Smooth muscle cell (in vitro differentiated cells): ENCODE results near the gene CD302. TPM values are rescaled to one million over a fixed set of nuclear protein-coding genes. Genes with fewer than 3 reads are reported as not detected.

ENCODE experiments used
- DNase-seq: peaks from one replicate; lab custom pipeline; 2025; ENCODE audit not compliant: unreplicated experiment; lab: John Stamatoyannopoulos, UW
- H2AFZ ChIP-seq: fragments of 200-600 bp; sonication (generic); 2 replicates; pipeline ENCODE4 v1.6.0; 2016; ENCODE audit warnings: antibody characterized with exemption, low read depth, mild to moderate bottlenecking
- H3F3A ChIP-seq: fragments of 200-600 bp; sonication (generic); 2 replicates; pipeline ENCODE4 v1.6.0; 2017; ENCODE audit warnings: antibody characterized with exemption, low read depth
- H3K27ac ChIP-seq: fragments of 200-600 bp; sonication (generic); 2 replicates; pipeline ENCODE4 v1.5.1; 2016; ENCODE audit warnings: low read depth, mild to moderate bottlenecking
- H3K27me3 ChIP-seq: fragments of 200-600 bp; sonication (generic); 2 replicates; pipeline ENCODE4 v1.6.1; 2016; ENCODE audit warnings: low read depth, mild to moderate bottlenecking
- H3K36me3 ChIP-seq: fragments of 200-600 bp; sonication (generic); 2 replicates; pipeline ENCODE4 v1.5.1; 2016; ENCODE audit warnings: low read depth
- H3K4me1 ChIP-seq: fragments of 200-600 bp; sonication (generic); 2 replicates; pipeline ENCODE4 v1.5.1; 2016; ENCODE audit warnings: low read depth
- H3K4me2 ChIP-seq: fragments of 200-600 bp; sonication (generic); 2 replicates; pipeline ENCODE4 v1.6.0; 2016; ENCODE audit warnings: mild to moderate bottlenecking
- H3K4me3 ChIP-seq: fragments of 200-600 bp; sonication (generic); 2 replicates; pipeline ENCODE4 v1.5.1; 2016; ENCODE audit warnings: mild to moderate bottlenecking
- H3K79me2 ChIP-seq: fragments of 200-600 bp; sonication (generic); 2 replicates; pipeline ENCODE4 v1.6.0; 2016; ENCODE audit warnings: low read depth, mild to moderate bottlenecking
- H3K9ac ChIP-seq: fragments of 200-600 bp; sonication (generic); 2 replicates; pipeline ENCODE4 v1.6.0; 2016; ENCODE audit warnings: low read depth
- H3K9me3 ChIP-seq: fragments of 200-600 bp; sonication (generic); replicated peaks from 2 replicates; pipeline ENCODE4 v1.5.1; 2016; ENCODE audit warnings: low read depth
- H4K20me1 ChIP-seq: fragments of 200-600 bp; sonication (generic); 2 replicates; pipeline ENCODE4 v1.6.0; 2016; ENCODE audit warnings: low read depth
- WGBS: methylation state at CpG from one replicate; pipeline ENCODE4 v1.1.7; 2016; ENCODE audit warnings: low lambda C conversion rate; 5-methylcytosine and 5-hydroxymethylcytosine counted together
- polyA plus RNA-seq: library from polyadenylated mRNA; unstranded; fragments of >200 nt; fragmentation: Nextera tagmentation; extraction: Ambion mirVana; gene quantifications from 2 replicates; pipeline ENCODE4 v1.2.1, GENCODE V29; 2016
- total RNA-seq: library from RNA; depleted of rRNA; stranded (reverse); fragments of >200 nt; gene quantifications from 2 replicates; pipeline ENCODE4 v1.2.3, GENCODE V29; 2014
- TF ChIP-seq, protein P1 (sequence below): fragments of 200-600 bp; sonication (generic); IDR thresholded peaks from 2 replicates; pipeline ENCODE4 v1.5.1; 2017; ENCODE audit warnings: borderline replicate concordance, mild to moderate bottlenecking, antibody characterized with exemption; ENCODE audit not compliant: insufficient read depth, poor library complexity, severe bottlenecking

CD302 gene
- total and polyA plus RNA-seq, 2 experiments from 2014 or later, result 1.00 to 2.2 TPM

- Histone ChIP-seq H3K27me3 (no peaks in the 10 kb centered on the region), H3K4me1 (no peaks in the 10 kb centered on the region), H3K79me2 (peaks cover 99% of the 10 kb centered on the region), H3F3A (no peaks in the 10 kb centered on the region), H2AFZ (no peak overlapping the region), H3K9me3 (no peaks in the 10 kb centered on the region), H3K9ac (no peak overlapping the region), H3K4me3 (no peak overlapping the region), H3K27ac (no peak overlapping the region), H4K20me1 (peaks cover 100% of the 10 kb centered on the region), H3K4me2 (no peak overlapping the region), H3K36me3 (peaks cover 11% of the 10 kb centered on the region)
- TF ChIP-seq, protein P1, sequence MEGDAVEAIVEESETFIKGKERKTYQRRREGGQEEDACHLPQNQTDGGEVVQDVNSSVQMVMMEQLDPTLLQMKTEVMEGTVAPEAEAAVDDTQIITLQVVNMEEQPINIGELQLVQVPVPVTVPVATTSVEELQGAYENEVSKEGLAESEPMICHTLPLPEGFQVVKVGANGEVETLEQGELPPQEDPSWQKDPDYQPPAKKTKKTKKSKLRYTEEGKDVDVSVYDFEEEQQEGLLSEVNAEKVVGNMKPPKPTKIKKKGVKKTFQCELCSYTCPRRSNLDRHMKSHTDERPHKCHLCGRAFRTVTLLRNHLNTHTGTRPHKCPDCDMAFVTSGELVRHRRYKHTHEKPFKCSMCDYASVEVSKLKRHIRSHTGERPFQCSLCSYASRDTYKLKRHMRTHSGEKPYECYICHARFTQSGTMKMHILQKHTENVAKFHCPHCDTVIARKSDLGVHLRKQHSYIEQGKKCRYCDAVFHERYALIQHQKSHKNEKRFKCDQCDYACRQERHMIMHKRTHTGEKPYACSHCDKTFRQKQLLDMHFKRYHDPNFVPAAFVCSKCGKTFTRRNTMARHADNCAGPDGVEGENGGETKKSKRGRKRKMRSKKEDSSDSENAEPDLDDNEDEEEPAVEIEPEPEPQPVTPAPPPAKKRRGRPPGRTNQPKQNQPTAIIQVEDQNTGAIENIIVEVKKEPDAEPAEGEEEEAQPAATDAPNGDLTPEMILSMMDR, result no peak
- 95% methylated on average over 11 of the region's 11 CpGs for WGBS
- DNase-seq, result no peak
Observed at GRCh38 chr2:159737917-159738296, 60.1 kb downstream of the CD302 start.

- peaks cover 100% of the 10 kb centered on the region for H3K79me2 ChIP-seq
- H3F3A ChIP-seq, result no peaks in the 10 kb centered on the region
- no peak overlapping the region for H3K4me3 ChIP-seq
- H3K4me1 ChIP-seq, result no peaks in the 10 kb centered on the region
- TF ChIP-seq, protein P1, result no peak
- peak overlapping the region; percentile 5 for H3K4me2 ChIP-seq
- H4K20me1 ChIP-seq, result peaks cover 100% of the 10 kb centered on the region
- peak overlapping the region; percentile 21 for H3K27ac ChIP-seq
- no peaks in the 10 kb centered on the region for H3K27me3 ChIP-seq
- DNase-seq, result no peak
- H3K9me3 ChIP-seq, result no peaks in the 10 kb centered on the region
- 92% methylated on average over 1 of the region's 1 CpG for WGBS
- no peak overlapping the region for H2AFZ ChIP-seq
- H3K9ac ChIP-seq, result no peak overlapping the region
- H3K36me3 ChIP-seq, result peaks cover 10% of the 10 kb centered on the region
Observed at GRCh38 chr2:159737292-159737916, 60.6 kb downstream of the CD302 start.

GRCh38 chr2:159736048-159736447, 62.0 kb downstream of the CD302 start:
- H3F3A ChIP-seq, result no peaks in the 10 kb centered on the region
- no peaks in the 10 kb centered on the region for H3K9me3 ChIP-seq
- H3K9ac ChIP-seq, result no peak overlapping the region
- H3K4me3 ChIP-seq, result no peak overlapping the region
- H4K20me1 ChIP-seq, result peaks cover 100% of the 10 kb centered on the region
- no peaks in the 10 kb centered on the region for H3K27me3 ChIP-seq
- no peaks in the 10 kb centered on the region for H3K4me1 ChIP-seq
- TF ChIP-seq, protein P1, result no peak
- 80% methylated on average over 3 of the region's 3 CpGs for WGBS
- no peak overlapping the region for H3K4me2 ChIP-seq
- no peak for DNase-seq
- H3K36me3 ChIP-seq, result peaks cover 10% of the 10 kb centered on the region
- peaks cover 100% of the 10 kb centered on the region for H3K79me2 ChIP-seq
- H3K27ac ChIP-seq, result peak overlapping the region; percentile 48
- H2AFZ ChIP-seq, result no peak overlapping the region

DNA sequence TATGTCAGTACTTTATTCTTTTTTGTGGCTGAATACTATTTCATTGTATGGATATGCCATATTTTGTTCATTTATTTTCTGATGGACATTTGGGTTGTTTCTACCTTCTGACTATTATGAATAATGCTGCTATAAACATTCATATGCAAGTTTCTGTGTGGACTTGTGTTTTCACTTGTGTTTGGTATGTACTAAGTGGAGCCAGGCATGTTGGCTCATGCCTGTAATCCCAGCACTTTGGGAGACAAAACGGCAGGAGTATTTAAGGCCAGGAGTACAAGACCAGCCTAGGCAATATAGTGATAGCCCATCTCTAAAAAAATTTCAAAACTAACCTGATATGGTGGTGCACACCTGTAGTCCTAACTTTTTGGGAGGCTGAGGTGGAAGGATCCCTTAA, 62.4 kb downstream of the CD302 start:
- TF ChIP-seq, protein P1, result no peak
- H2AFZ ChIP-seq, result no peak overlapping the region
- 78% methylated on average over 1 of the region's 1 CpG for WGBS
- no peaks in the 10 kb centered on the region for H3K27me3 ChIP-seq
- no peak overlapping the region for H3K4me2 ChIP-seq
- peaks cover 14% of the 10 kb centered on the region for H3K36me3 ChIP-seq
- peaks cover 100% of the 10 kb centered on the region for H4K20me1 ChIP-seq
- no peaks in the 10 kb centered on the region for H3K4me1 ChIP-seq
- no peaks in the 10 kb centered on the region for H3F3A ChIP-seq
- H3K9me3 ChIP-seq, result no peaks in the 10 kb centered on the region
- peaks cover 100% of the 10 kb centered on the region for H3K79me2 ChIP-seq
- H3K4me3 ChIP-seq, result no peak overlapping the region
- H3K27ac ChIP-seq, result peak overlapping the region; percentile 48
- H3K9ac ChIP-seq, result no peak overlapping the region
- no peak for DNase-seq
